GM23338 (cell line): ENCODE data around the gene POC1B. TPM values are rescaled to one million over a fixed set of nuclear protein-coding genes. Genes with fewer than 3 reads are reported as not detected.

ENCODE experiments used
- ATAC-seq: fragments of 200-7000 bp; cut with Tn5 transposase; 3 replicates; pipeline ENCODE4 v1.9.1; 2020
- DNase-seq: peaks from one replicate; pipeline ENCODE4 v3.0.0-alpha.2; 2015; ENCODE audit warnings: low spot score
- H2AFZ ChIP-seq: fragments of 200-600 bp; sonication (generic); 2 replicates; pipeline ENCODE4 v1.8.0; 2016; ENCODE audit warnings: antibody characterized with exemption, mild to moderate bottlenecking, moderate library complexity
- H3F3A ChIP-seq: fragments of 200-600 bp; sonication (generic); replicated peaks from 2 replicates; pipeline ENCODE4 v1.8.0; 2017; ENCODE audit warnings: antibody characterized with exemption, mixed run types, low read depth
- H3K27ac ChIP-seq: fragments of 200-600 bp; sonication (generic); 2 replicates; pipeline ENCODE4 v1.6.1; 2016; ENCODE audit warnings: low read depth
- H3K27me3 ChIP-seq: fragments of 200-600 bp; sonication (generic); 2 replicates; pipeline ENCODE4 v1.8.0; 2016; ENCODE audit warnings: mild to moderate bottlenecking, mixed run types, moderate library complexity; ENCODE audit not compliant: insufficient read depth
- H3K36me3 ChIP-seq: fragments of 200-600 bp; sonication (generic); 2 replicates; pipeline ENCODE4 v1.8.0; 2016; ENCODE audit warnings: mild to moderate bottlenecking; ENCODE audit not compliant: insufficient read depth
- H3K4me1 ChIP-seq: fragments of 200-600 bp; sonication (generic); 2 replicates; pipeline ENCODE4 v1.8.0; 2016; ENCODE audit warnings: mild to moderate bottlenecking, moderate library complexity; ENCODE audit not compliant: insufficient read depth
- H3K4me2 ChIP-seq: fragments of 200-600 bp; sonication (generic); 2 replicates; pipeline ENCODE4 v1.7.1; 2017; ENCODE audit warnings: mixed run types
- H3K4me3 ChIP-seq: fragments of 200-600 bp; sonication (generic); 2 replicates; pipeline ENCODE4 v1.6.1; 2016; ENCODE audit warnings: mixed run types
- H3K79me2 ChIP-seq: fragments of 200-600 bp; sonication (generic); replicated peaks from 2 replicates; pipeline ENCODE4 v1.8.0; 2017; ENCODE audit warnings: mild to moderate bottlenecking; ENCODE audit not compliant: insufficient read depth
- H3K9me2 ChIP-seq: fragments of 200-600 bp; sonication (generic); 2 replicates; pipeline ENCODE4 v1.8.0; 2017; ENCODE audit not compliant: insufficient read depth
- H4K20me1 ChIP-seq: fragments of 200-600 bp; sonication (generic); replicated peaks from 2 replicates; pipeline ENCODE4 v1.8.0; 2017; ENCODE audit warnings: mild to moderate bottlenecking; ENCODE audit not compliant: insufficient read depth
- H3K27ac Mint-ChIP-seq: 2 replicates; pipeline ENCODE4 v1.8.0; 2020; ENCODE audit warnings: inconsistent platforms, mild to moderate bottlenecking, moderate library complexity, mixed read lengths
- H3K27me3 Mint-ChIP-seq: 3 replicates; pipeline ENCODE4 v1.8.0; 2022; ENCODE audit warnings: low read depth, mild to moderate bottlenecking, moderate library complexity, mixed read lengths, inconsistent platforms; ENCODE audit not compliant: insufficient read depth, poor library complexity
- H3K36me3 Mint-ChIP-seq: 3 replicates; pipeline ENCODE4 v1.8.0; 2021; ENCODE audit warnings: low read depth, mild to moderate bottlenecking, inconsistent platforms, moderate library complexity, mixed read lengths
- H3K4me1 Mint-ChIP-seq: 3 replicates; pipeline ENCODE4 v1.8.0; 2020; ENCODE audit warnings: mild to moderate bottlenecking, inconsistent platforms, mixed read lengths
- H3K4me3 Mint-ChIP-seq: 3 replicates; pipeline ENCODE4 v1.8.0; 2021; ENCODE audit warnings: moderate library complexity, mild to moderate bottlenecking, inconsistent platforms, mixed read lengths
- H3K9me3 Mint-ChIP-seq: 3 replicates; pipeline ENCODE4 v1.8.0; 2020; ENCODE audit warnings: moderate library complexity, mild to moderate bottlenecking, inconsistent platforms, mixed read lengths
- CREB1 ChIP-seq: fragments of 250-450 bp; sonication (Bioruptor Pico); IDR thresholded peaks from 2 replicates; pipeline ENCODE4 v1.5.0; 2020; ENCODE audit warnings: low read depth, mild to moderate bottlenecking, moderate library complexity
- EZH2 ChIP-seq: fragments of 200-600 bp; sonication (generic); IDR thresholded peaks from one replicate; pipeline ENCODE4 v1.8.0; 2017; ENCODE audit warnings: antibody characterized with exemption, mild to moderate bottlenecking, low read depth; ENCODE audit not compliant: unreplicated experiment
- EZH2phosphoT487 ChIP-seq: fragments of 200-600 bp; sonication (generic); IDR thresholded peaks from one replicate; pipeline ENCODE4 v1.8.1; 2018; ENCODE audit warnings: antibody characterized with exemption; ENCODE audit not compliant: unreplicated experiment
- JUNB ChIP-seq: IDR thresholded peaks from one replicate; pipeline ENCODE4 v1.6.1; 2016; ENCODE audit warnings: antibody characterized with exemption; ENCODE audit not compliant: unreplicated experiment
- NANOG ChIP-seq: IDR thresholded peaks from 2 replicates; pipeline ENCODE4 v1.6.1; 2016; ENCODE audit warnings: antibody characterized with exemption, borderline replicate concordance
- POLR2AphosphoS5 ChIP-seq: IDR thresholded peaks from 2 replicates; pipeline ENCODE4 v1.6.1; 2016; ENCODE audit warnings: antibody characterized with exemption, low read depth
- STAT1 ChIP-seq: IDR thresholded peaks from one replicate; pipeline ENCODE4 v1.6.1; 2016; ENCODE audit warnings: antibody characterized with exemption; ENCODE audit not compliant: unreplicated experiment
- ZNF114 ChIP-seq: fragments of 250-450 bp; sonication (Bioruptor Pico); IDR thresholded peaks from 2 replicates; pipeline ENCODE4 v1.5.0; 2020; ENCODE audit warnings: mild to moderate bottlenecking, moderate library complexity
- ZNF331 ChIP-seq: fragments of 250-450 bp; sonication (Bioruptor Pico); IDR thresholded peaks from 2 replicates; pipeline ENCODE4 v1.5.0; 2020; ENCODE audit warnings: low read depth, mild to moderate bottlenecking, moderate library complexity
- polyA plus RNA-seq: library from polyadenylated mRNA; unstranded; fragments of >200 nt; fragmentation: Nextera tagmentation; extraction: Ambion mirVana; gene quantifications from 2 replicates; pipeline ENCODE4 v1.2.1, GENCODE V29; 2016
- total RNA-seq: library from RNA; depleted of rRNA; stranded (reverse); fragments of >200 nt; shearing (Covaris generic); gene quantifications from 2 replicates; pipeline ENCODE4 v1.2.3, GENCODE V29; 2014
- TF ChIP-seq, protein P1 (sequence below), 2 experiments: fragments of 200-600 bp in 1 of 2; sonication (generic) in 1 of 2; conservative IDR thresholded peaks; 2 replicates each; pipeline versions ENCODE4 v1.5.1 to v1.6.1; 2016 to 2017; ENCODE audit warnings: antibody characterized with exemption in 2 of 2, low read depth in 2 of 2, mild to moderate bottlenecking in 2 of 2, moderate library complexity in 1 of 2
- TF ChIP-seq, protein P2 (sequence below): IDR thresholded peaks from 2 replicates; pipeline ENCODE4 v1.6.1; 2016; ENCODE audit warnings: antibody characterized with exemption
- TF ChIP-seq, protein P3 (sequence below): fragments of 250-450 bp; sonication (Bioruptor Pico); IDR thresholded peaks from 2 replicates; pipeline ENCODE4 v1.5.0; 2020; ENCODE audit warnings: mild to moderate bottlenecking, moderate library complexity
- TF ChIP-seq, protein P4 (sequence below): IDR thresholded peaks from one replicate; pipeline ENCODE4 v1.6.1; 2018; ENCODE audit warnings: antibody characterized with exemption; ENCODE audit not compliant: unreplicated experiment

POC1B gene
- total and polyA plus RNA-seq, 2 experiments from 2014 or later, result 11.8 to 17.5 TPM

DNA sequence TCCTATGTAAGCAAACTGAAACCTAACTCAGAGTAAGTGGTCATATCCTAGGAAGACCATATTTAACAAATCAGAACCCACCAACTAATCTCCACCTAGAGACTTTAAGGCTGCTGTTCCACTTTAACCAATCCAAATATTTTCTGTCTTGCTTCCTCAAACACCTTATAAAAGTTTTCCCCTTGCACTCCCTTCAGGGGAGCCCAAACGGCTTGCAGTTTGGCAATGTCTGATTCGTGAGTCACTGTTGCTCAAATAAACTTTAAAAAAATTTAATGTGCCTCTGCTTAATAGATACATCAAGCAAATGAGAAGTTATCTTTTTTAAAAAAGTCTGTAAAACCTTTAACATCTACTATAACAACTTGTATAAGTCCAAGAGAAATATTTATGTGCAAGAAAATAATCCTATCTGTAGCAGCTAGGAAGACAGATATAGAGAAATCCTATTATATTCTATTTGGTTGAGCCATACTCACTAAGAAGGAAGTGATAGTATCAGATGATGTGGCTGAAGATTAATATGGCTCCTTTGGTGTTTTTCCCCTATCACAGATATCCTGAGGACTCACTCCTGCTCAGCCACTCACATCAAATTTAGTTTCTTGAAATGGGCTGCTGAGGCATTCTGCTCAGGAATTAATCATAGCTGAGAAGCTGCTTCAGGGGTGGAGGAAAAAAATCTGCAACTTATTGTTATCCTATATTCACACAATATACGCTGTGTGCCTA lies 108.4 kb downstream of the POC1B start:
- H3K9me2 ChIP-seq, result no peaks in the 10 kb centered on the region
- Mint-ChIP-seq H3K4me1 (peaks cover 30% of the 10 kb centered on the region), H3K27me3 (no peaks in the 10 kb centered on the region), H3K27ac (no peak overlapping the region), H3K36me3 (no peaks in the 10 kb centered on the region), H3K4me3 (no peak overlapping the region), H3K9me3 (no peaks in the 10 kb centered on the region)
- H3K4me2 ChIP-seq, result 0 out of 2 replicates have a peak overlapping the region, but pooled peaks have one; percentile 40
- no peaks in the 10 kb centered on the region for H3K36me3 ChIP-seq
- TF ChIP-seq, protein P1, sequence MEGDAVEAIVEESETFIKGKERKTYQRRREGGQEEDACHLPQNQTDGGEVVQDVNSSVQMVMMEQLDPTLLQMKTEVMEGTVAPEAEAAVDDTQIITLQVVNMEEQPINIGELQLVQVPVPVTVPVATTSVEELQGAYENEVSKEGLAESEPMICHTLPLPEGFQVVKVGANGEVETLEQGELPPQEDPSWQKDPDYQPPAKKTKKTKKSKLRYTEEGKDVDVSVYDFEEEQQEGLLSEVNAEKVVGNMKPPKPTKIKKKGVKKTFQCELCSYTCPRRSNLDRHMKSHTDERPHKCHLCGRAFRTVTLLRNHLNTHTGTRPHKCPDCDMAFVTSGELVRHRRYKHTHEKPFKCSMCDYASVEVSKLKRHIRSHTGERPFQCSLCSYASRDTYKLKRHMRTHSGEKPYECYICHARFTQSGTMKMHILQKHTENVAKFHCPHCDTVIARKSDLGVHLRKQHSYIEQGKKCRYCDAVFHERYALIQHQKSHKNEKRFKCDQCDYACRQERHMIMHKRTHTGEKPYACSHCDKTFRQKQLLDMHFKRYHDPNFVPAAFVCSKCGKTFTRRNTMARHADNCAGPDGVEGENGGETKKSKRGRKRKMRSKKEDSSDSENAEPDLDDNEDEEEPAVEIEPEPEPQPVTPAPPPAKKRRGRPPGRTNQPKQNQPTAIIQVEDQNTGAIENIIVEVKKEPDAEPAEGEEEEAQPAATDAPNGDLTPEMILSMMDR (conservative IDR thresholded peaks at IDR 0.05; ENCODE audit: low read depth in 2 of 2), result no peak
- no peak for TF ChIP-seq EZH2
- TF ChIP-seq, protein P2, sequence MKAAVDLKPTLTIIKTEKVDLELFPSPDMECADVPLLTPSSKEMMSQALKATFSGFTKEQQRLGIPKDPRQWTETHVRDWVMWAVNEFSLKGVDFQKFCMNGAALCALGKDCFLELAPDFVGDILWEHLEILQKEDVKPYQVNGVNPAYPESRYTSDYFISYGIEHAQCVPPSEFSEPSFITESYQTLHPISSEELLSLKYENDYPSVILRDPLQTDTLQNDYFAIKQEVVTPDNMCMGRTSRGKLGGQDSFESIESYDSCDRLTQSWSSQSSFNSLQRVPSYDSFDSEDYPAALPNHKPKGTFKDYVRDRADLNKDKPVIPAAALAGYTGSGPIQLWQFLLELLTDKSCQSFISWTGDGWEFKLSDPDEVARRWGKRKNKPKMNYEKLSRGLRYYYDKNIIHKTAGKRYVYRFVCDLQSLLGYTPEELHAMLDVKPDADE, result no peak
- TF ChIP-seq, protein P3, sequence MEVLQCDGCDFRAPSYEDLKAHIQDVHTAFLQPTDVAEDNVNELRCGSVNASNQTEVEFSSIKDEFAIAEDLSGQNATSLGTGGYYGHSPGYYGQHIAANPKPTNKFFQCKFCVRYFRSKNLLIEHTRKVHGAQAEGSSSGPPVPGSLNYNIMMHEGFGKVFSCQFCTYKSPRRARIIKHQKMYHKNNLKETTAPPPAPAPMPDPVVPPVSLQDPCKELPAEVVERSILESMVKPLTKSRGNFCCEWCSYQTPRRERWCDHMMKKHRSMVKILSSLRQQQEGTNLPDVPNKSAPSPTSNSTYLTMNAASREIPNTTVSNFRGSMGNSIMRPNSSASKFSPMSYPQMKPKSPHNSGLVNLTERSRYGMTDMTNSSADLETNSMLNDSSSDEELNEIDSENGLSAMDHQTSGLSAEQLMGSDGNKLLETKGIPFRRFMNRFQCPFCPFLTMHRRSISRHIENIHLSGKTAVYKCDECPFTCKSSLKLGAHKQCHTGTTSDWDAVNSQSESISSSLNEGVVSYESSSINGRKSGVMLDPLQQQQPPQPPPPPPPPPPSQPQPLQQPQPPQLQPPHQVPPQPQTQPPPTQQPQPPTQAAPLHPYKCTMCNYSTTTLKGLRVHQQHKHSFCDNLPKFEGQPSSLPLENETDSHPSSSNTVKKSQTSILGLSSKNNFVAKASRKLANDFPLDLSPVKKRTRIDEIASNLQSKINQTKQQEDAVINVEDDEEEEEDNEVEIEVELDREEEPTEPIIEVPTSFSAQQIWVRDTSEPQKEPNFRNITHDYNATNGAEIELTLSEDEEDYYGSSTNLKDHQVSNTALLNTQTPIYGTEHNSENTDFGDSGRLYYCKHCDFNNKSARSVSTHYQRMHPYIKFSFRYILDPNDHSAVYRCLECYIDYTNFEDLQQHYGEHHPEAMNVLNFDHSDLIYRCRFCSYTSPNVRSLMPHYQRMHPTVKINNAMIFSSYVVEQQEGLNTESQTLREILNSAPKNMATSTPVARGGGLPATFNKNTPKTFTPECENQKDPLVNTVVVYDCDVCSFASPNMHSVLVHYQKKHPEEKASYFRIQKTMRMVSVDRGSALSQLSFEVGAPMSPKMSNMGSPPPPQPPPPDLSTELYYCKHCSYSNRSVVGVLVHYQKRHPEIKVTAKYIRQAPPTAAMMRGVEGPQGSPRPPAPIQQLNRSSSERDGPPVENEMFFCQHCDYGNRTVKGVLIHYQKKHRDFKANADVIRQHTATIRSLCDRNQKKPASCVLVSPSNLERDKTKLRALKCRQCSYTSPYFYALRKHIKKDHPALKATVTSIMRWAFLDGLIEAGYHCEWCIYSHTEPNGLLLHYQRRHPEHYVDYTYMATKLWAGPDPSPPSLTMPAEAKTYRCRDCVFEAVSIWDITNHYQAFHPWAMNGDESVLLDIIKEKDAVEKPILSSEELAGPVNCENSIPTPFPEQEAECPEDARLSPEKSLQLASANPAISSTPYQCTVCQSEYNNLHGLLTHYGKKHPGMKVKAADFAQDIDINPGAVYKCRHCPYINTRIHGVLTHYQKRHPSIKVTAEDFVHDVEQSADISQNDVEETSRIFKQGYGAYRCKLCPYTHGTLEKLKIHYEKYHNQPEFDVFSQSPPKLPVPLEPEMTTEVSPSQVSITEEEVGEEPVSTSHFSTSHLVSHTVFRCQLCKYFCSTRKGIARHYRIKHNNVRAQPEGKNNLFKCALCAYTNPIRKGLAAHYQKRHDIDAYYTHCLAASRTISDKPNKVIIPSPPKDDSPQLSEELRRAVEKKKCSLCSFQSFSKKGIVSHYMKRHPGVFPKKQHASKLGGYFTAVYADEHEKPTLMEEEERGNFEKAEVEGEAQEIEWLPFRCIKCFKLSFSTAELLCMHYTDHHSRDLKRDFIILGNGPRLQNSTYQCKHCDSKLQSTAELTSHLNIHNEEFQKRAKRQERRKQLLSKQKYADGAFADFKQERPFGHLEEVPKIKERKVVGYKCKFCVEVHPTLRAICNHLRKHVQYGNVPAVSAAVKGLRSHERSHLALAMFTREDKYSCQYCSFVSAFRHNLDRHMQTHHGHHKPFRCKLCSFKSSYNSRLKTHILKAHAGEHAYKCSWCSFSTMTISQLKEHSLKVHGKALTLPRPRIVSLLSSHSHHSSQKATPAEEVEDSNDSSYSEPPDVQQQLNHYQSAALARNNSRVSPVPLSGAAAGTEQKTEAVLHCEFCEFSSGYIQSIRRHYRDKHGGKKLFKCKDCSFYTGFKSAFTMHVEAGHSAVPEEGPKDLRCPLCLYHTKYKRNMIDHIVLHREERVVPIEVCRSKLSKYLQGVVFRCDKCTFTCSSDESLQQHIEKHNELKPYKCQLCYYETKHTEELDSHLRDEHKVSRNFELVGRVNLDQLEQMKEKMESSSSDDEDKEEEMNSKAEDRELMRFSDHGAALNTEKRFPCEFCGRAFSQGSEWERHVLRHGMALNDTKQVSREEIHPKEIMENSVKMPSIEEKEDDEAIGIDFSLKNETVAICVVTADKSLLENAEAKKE (CRISPR knock-in tag), result no peak
- no peak for TF ChIP-seq POLR2AphosphoS5
- TF ChIP-seq NANOG, result no peak
- TF ChIP-seq JUNB, result no peak
- no peak for TF ChIP-seq ZNF114
- no peak for TF ChIP-seq ZNF331
- TF ChIP-seq EZH2phosphoT487, result no peak
- TF ChIP-seq STAT1, result no peak
- no peak for TF ChIP-seq CREB1
- TF ChIP-seq, protein P4, sequence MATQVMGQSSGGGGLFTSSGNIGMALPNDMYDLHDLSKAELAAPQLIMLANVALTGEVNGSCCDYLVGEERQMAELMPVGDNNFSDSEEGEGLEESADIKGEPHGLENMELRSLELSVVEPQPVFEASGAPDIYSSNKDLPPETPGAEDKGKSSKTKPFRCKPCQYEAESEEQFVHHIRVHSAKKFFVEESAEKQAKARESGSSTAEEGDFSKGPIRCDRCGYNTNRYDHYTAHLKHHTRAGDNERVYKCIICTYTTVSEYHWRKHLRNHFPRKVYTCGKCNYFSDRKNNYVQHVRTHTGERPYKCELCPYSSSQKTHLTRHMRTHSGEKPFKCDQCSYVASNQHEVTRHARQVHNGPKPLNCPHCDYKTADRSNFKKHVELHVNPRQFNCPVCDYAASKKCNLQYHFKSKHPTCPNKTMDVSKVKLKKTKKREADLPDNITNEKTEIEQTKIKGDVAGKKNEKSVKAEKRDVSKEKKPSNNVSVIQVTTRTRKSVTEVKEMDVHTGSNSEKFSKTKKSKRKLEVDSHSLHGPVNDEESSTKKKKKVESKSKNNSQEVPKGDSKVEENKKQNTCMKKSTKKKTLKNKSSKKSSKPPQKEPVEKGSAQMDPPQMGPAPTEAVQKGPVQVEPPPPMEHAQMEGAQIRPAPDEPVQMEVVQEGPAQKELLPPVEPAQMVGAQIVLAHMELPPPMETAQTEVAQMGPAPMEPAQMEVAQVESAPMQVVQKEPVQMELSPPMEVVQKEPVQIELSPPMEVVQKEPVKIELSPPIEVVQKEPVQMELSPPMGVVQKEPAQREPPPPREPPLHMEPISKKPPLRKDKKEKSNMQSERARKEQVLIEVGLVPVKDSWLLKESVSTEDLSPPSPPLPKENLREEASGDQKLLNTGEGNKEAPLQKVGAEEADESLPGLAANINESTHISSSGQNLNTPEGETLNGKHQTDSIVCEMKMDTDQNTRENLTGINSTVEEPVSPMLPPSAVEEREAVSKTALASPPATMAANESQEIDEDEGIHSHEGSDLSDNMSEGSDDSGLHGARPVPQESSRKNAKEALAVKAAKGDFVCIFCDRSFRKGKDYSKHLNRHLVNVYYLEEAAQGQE, result no peak
- H3K4me1 ChIP-seq, result peaks cover 33% of the 10 kb centered on the region
- no peaks in the 10 kb centered on the region for H3K79me2 ChIP-seq
- no peaks in the 10 kb centered on the region for H4K20me1 ChIP-seq
- no peaks in the 10 kb centered on the region for H3K27me3 ChIP-seq
- no peak overlapping the region for H3K4me3 ChIP-seq
- H2AFZ ChIP-seq, result no peak overlapping the region
- H3F3A ChIP-seq, result no peaks in the 10 kb centered on the region
- no peak overlapping the region for H3K27ac ChIP-seq
- ATAC-seq (no peak), DNase-seq (no peak)
